Mesodermal cell (in vitro differentiated cells): Measurements from ENCODE around the gene OPTC.

Experiments
- H3K27ac ChIP-seq: 2 replicates; pipeline ENCODE4 v1.7.0; 2013; ENCODE audit warnings: mild to moderate bottlenecking, low read depth, low read length, moderate library complexity; ENCODE audit not compliant: severe bottlenecking
- H3K36me3 ChIP-seq: 2 replicates; pipeline ENCODE4 v1.7.1; 2013; ENCODE audit warnings: mild to moderate bottlenecking, low read length, moderate library complexity; ENCODE audit not compliant: control insufficient read depth, insufficient read depth
- H3K4me1 ChIP-seq: one replicate; pipeline ENCODE4 v1.7.1; 2013; ENCODE audit warnings: mild to moderate bottlenecking, low read length; ENCODE audit not compliant: insufficient read depth, control insufficient read depth, poor library complexity, severe bottlenecking
- H3K4me3 ChIP-seq: 2 replicates; pipeline ENCODE4 v1.7.0; 2013; ENCODE audit warnings: low read length, control low read depth, mild to moderate bottlenecking; ENCODE audit not compliant: insufficient read depth, poor library complexity, severe bottlenecking; ENCODE audit errors: extremely low read depth
- H3K9me3 ChIP-seq: 2 replicates; pipeline ENCODE4 v1.7.1; 2013; ENCODE audit warnings: mild to moderate bottlenecking, low read length, moderate library complexity; ENCODE audit not compliant: control insufficient read depth
- WGBS, 2 experiments: methylation state at CpG; one replicate each; pipeline ENCODE4 v1.1.5; 2013; ENCODE audit warnings: missing lambda C conversion rate in 2 of 2; ENCODE audit not compliant: insufficient coverage in 2 of 2; 5-methylcytosine and 5-hydroxymethylcytosine counted together

Gene OPTC

DNA sequence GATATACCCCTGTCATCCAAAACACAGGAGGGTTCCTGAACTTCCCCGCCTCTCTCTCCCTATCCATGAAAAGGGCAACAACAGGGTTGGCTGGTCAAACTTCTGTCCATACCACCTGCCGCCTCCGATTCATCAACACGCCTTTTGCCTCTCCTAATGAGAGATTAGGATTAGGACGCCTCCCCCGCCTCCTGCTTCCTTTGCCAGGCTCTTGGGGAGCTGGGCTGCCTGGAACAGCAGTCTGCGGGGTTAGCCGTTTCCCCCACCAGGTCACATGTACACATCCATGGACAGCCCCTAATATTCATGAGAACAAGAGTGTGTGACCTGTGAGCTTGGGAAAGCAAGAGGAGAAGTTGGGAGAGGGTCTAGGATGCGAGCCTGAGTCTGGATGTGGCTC, 2.3 kb upstream of the OPTC start:
- no peaks in the 10 kb centered on the region for H3K4me1 ChIP-seq
- H3K36me3 ChIP-seq, result no peaks in the 10 kb centered on the region
- H3K4me3 ChIP-seq, result no peak overlapping the region
- WGBS, 2 experiments, result 58 to 62% methylated on average over 4 to 6 of the region's 9 CpGs
- H3K9me3 ChIP-seq, result no peaks in the 10 kb centered on the region
- no peak overlapping the region for H3K27ac ChIP-seq

DNA sequence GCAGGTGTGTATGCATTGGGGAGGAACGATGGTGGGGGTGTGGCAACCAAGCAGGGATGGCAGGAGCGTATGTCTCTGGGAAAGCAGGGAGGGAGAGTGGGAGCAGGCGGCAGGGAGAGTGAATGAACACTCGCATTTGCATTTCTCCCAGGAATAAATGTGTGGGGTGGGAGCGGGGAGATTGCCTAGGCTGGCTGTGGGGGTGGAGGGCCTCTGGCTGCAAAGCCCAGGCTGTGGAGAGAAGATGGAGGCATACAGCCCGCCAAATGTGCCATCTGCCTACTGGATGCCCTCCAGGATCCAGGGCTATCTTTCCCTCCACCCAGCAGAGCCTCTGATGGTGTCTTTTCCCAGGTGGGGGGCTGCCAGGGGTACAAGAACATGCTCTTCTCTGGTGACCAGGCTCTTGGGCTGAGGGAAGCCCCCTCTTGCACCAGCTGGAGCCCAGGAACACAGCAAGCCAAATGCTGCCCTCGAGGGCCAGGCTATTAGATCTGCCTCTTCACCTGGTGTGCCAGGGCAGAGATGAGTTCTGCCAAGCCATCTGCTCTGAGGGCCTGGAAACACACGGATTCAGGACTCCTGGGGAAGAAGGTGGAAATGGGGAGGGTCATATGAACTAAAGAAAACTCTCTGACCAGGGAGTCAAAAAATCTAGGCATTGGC, 1.7 kb upstream of the OPTC start:
- H3K27ac ChIP-seq, result no peak overlapping the region
- H3K9me3 ChIP-seq, result no peaks in the 10 kb centered on the region
- H3K4me3 ChIP-seq, result no peak overlapping the region
- H3K36me3 ChIP-seq, result no peaks in the 10 kb centered on the region
- 57 to 64% methylated on average over 7 of the region's 8 CpGs for WGBS, 2 experiments
- no peaks in the 10 kb centered on the region for H3K4me1 ChIP-seq

DNA sequence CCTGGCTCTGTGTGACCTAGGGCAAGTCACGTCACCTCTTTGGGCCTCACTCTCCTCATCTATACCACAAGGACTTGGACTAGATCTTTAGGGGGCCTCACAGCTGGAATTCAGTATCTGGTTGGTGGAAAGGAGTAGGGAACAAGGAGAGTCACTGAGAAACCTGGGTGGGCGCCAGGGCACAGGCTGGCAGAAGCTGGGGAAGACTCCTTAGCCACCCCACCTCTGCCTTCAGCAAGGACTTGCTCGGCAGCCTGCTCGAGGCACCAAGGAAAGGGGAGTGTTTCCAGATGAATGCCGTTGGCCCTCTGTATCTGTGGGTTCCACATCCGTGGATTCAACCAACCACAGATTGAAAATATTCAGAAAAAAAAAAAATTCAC, 1.2 kb upstream of the OPTC start:
- Histone ChIP-seq H3K9me3 (no peaks in the 10 kb centered on the region), H3K4me3 (no peak overlapping the region), H3K4me1 (no peaks in the 10 kb centered on the region), H3K36me3 (no peaks in the 10 kb centered on the region), H3K27ac (no peak overlapping the region)
- 92 to 100% methylated on average over 1 to 3 of the region's 6 CpGs for WGBS, 2 experiments

DNA sequence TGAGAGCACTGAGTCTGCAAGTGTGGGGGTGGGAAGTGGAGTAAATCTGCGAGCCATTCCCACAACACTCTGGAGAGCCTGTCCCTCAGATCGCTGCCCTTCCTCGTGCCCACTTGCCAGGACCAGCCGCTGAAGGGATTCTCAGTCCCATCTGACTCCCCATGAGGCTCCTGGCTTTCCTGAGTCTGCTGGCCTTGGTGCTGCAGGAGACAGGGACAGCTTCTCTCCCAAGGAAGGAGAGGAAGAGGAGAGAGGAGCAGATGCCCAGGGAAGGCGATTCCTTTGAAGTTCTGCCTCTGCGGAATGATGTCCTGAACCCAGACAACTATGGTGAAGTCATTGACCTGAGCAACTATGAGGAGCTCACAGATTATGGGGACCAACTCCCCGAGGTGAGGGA, 1.9 kb downstream of the OPTC start:
- no peaks in the 10 kb centered on the region for H3K36me3 ChIP-seq
- H3K4me1 ChIP-seq, result no peaks in the 10 kb centered on the region
- no peaks in the 10 kb centered on the region for H3K9me3 ChIP-seq
- no peak overlapping the region for H3K27ac ChIP-seq
- no peak overlapping the region for H3K4me3 ChIP-seq
- 96% methylated on average over 4 to 5 of the region's 7 CpGs for WGBS, 2 experiments

DNA sequence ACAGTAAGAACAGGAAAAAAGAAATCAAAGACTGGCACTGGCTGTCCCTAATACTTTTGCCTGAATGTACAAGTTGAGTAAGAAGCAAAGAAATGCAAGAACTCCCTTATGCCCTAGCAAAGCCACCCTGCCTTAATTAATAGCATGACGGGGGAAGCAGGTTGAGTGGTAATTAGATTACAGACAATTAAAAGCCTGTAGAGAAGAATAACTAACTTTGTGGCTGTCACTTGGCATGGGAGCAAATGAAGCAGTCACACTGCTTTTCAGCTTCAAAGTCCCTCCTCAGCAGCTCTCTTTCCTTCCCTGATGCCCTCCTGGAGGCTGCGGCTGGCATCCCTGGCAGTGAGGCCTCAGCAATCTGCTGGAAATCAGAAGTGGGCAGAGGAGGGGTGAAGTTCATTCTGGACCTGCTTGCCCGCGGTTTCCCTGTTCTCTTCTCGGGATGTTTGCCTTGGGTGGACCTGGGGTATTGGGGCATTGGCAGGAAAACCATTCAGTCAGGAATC, 3.4 kb downstream of the OPTC start:
- Histone ChIP-seq H3K36me3 (no peaks in the 10 kb centered on the region), H3K4me1 (no peaks in the 10 kb centered on the region), H3K9me3 (no peaks in the 10 kb centered on the region), H3K4me3 (no peak overlapping the region), H3K27ac (no peak overlapping the region)
- WGBS, 2 experiments, result 89% methylated on average over 3 of the region's 5 CpGs

DNA sequence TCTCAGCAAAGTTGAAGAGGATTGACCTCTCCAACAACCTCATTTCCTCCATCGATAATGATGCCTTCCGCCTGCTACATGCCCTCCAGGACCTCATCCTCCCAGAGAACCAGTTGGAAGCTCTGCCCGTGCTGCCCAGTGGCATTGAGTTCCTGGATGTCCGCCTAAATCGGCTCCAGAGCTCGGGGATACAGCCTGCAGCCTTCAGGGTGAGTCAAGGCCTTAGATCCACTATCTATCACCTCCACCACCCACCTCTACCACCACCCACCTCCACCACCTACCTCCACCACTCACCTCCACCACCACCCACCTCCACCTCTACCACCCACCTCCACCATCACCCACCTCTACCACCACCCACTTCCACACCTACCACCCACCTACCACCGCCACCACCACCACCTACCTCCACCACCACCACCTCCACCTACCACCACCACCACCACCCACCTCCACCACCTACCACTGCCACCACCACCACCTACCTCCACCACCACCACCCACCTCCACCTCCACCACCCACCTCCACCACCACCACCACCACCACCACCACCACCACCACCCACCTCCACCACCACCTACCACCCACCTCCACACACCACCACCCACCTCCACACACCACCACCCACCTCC, 5.8 kb downstream of the OPTC start:
- no peak overlapping the region for H3K4me3 ChIP-seq
- H3K9me3 ChIP-seq, result no peaks in the 10 kb centered on the region
- 96% methylated on average over 3 to 6 of the region's 7 CpGs for WGBS, 2 experiments
- H3K4me1 ChIP-seq, result no peaks in the 10 kb centered on the region
- no peaks in the 10 kb centered on the region for H3K36me3 ChIP-seq
- no peak overlapping the region for H3K27ac ChIP-seq

DNA sequence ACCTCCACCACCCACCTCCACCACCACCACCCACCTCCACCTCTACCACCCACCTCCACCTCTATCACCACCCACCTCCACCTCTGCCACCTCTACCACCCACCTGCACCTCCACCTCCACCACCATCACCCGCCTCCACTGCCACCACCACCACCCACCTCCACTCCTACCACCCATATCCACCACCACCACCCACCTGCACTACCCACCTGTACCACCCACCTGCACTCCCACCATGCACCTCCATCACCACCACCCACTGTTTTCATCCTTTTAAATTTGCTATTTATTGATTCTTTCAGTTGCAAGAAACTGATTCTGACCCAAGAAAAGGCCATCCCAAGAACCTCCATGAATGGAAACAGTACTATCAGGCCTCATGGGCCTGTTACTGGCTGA, 6.3 kb downstream of the OPTC start:
- H3K27ac ChIP-seq, result no peak overlapping the region
- 100% methylated on average over 1 of the region's 1 CpG for WGBS, 2 experiments
- H3K4me1 ChIP-seq, result no peaks in the 10 kb centered on the region
- no peaks in the 10 kb centered on the region for H3K36me3 ChIP-seq
- no peak overlapping the region for H3K4me3 ChIP-seq
- H3K9me3 ChIP-seq, result no peaks in the 10 kb centered on the region

DNA sequence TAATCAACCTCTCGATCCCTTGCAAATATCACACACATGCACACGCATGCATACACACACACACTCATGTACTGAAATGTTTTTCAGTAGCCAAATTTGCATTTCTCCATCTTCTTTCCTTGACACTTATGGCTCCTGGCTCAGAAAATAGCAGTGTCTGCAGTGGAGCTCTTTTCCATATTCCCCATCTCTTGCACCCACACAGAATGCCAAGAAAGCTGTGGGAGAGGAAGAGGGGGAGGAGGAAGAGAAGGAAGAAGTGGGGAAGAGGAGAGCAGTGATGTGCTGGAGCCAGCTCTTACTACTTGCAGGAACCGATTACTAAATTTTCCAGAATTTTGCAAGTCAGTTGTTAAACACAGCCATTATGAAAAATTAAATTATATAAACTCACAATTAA, 9.9 kb downstream of the OPTC start:
- no peaks in the 10 kb centered on the region for H3K36me3 ChIP-seq
- no peaks in the 10 kb centered on the region for H3K9me3 ChIP-seq
- no peak overlapping the region for H3K4me3 ChIP-seq
- no peak overlapping the region for H3K27ac ChIP-seq
- 100% methylated on average over 2 of the region's 3 CpGs for WGBS, 2 experiments
- H3K4me1 ChIP-seq, result peaks cover 20% of the 10 kb centered on the region

DNA sequence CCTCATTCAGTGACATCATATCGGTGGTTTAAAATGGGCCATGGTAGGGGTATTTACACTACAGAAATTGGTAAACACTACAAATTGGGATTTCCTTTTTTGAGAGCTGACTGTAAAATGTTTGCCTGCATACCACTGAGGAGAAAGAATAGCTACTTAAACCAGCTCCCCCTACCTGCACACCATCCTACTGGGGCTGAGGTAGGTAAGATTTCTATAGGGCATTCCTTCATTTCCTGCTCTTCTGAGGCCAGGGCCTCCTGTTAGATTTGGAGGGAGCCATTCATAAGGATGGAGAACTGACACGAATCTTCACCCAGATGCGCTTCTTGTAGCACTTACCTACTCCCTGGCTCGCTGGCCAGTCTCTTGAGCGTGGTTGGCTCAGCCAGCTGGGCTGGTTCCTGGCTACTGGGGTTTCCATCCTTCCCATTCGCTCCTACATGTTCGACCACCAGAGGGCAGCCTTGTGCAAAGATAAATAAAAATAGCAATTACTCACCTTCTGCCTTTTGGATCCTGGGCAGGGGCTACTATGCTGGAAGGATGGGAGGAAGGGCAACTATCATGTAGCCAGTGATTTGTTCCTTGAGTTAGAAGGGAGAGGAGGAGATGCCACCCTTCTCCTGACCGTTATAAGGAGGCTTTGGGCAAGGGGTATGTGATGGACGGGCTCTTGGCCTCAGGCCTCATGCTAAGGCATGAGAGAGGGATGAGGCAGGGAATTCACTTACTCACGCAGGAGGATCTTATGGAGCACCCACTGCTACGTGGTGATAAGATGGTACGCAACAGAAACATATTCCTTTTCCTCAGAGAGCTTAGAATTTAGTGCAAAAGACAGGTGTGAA, 10.7 kb downstream of the OPTC start:
- no peak overlapping the region for H3K4me3 ChIP-seq
- 33 to 40% methylated on average over 8 to 9 of the region's 12 CpGs for WGBS, 2 experiments
- no peaks in the 10 kb centered on the region for H3K36me3 ChIP-seq
- H3K9me3 ChIP-seq, result no peaks in the 10 kb centered on the region
- no peak overlapping the region for H3K27ac ChIP-seq
- peaks cover 26% of the 10 kb centered on the region for H3K4me1 ChIP-seq

DNA sequence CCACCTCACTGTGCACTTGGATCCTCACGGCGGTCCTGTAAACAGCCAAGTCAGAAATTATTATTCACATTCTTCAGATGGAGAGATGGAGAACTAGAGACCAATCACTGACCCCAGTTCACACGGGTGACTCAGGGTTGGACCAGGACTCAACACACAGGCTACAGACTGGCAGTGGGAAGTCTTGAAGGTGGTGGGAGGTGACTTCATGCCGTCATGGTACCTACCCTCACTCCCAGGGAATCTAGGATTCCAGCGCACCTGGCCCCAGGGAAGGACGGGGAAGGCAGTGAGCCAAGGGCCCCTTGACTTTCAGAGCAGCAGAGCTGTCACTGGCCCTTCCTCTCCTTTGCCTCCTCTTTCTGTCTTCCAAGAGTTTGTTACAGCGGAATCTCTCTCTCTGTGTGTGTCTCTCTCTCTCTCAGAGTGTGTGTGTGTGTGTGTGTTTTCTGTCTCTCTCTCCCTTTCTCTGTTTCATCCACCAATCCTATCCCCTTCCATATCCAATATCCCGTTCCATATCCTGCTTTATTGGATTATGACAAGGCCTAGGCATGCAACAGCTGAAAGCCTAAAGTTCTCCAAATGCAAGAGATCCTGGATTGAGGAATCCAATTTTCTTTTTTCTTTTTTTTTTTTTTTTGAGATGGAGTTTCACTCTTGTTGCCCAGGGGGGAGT, 11.7 kb downstream of the OPTC start:
- Histone ChIP-seq H3K27ac (no peak overlapping the region), H3K9me3 (no peaks in the 10 kb centered on the region), H3K36me3 (no peaks in the 10 kb centered on the region), H3K4me1 (peaks cover 26% of the 10 kb centered on the region), H3K4me3 (no peak overlapping the region)
- WGBS, 2 experiments, result 93 to 97% methylated on average over 3 to 5 of the region's 8 CpGs
